Breast epithelium (tissue), 4 donors: ENCODE data around the gene DPH1. TPM values are rescaled to one million over a fixed set of nuclear protein-coding genes. Genes with fewer than 3 reads are reported as not detected.

Experiments
- DNase-seq, 2 donors: peaks; one replicate each; pipeline ENCODE4 v3.0.0-alpha.2; 2019; ENCODE audit warnings: low spot score in 2 of 2
- H3K27ac ChIP-seq, 2 donors: fragments of 200-600 bp; sonication (generic) in 1 of 2; one replicate each; pipeline ENCODE4 v1.5.1; 2016 to 2019; ENCODE audit warnings: mild to moderate bottlenecking in 1 of 2
- H3K27me3 ChIP-seq, 2 donors: fragments of 200-600 bp; sonication (generic) in 1 of 2; one replicate each; pipeline versions ENCODE4 v1.5.1 to v1.6.0; 2017 to 2019; ENCODE audit warnings: control low read depth in 1 of 2, mild to moderate bottlenecking in 1 of 2
- H3K36me3 ChIP-seq: fragments of 200-600 bp; one replicate; pipeline ENCODE4 v1.5.1; 2019
- H3K4me1 ChIP-seq, 2 donors: fragments of 200-600 bp; sonication (generic); one replicate each; pipeline ENCODE4 v1.5.1; 2016 to 2019; ENCODE audit warnings: control low read depth in 1 of 2
- H3K4me3 ChIP-seq, 3 donors: fragments of 200-600 bp; sonication (generic); 1 replicate in 2 of 3; 2 replicates in 1 of 3; pipeline ENCODE4 v1.5.1; 2016 to 2019; ENCODE audit warnings: mild to moderate bottlenecking in 3 of 3, moderate library complexity in 2 of 3
- H3K9me3 ChIP-seq, 2 donors: fragments of 200-600 bp; sonication (generic) in 1 of 2; one replicate each; pipeline ENCODE4 v1.5.1; 2016 to 2019; ENCODE audit warnings: control low read depth in 1 of 2
- POLR2A ChIP-seq: fragments of 450-650 bp; IDR thresholded peaks from one replicate; pipeline ENCODE4 v1.6.1; 2016; ENCODE audit warnings: antibody characterized with exemption, mild to moderate bottlenecking, moderate library complexity
- POLR2AphosphoS5 ChIP-seq, 3 donors: sonication (generic); formaldehyde crosslinking; IDR thresholded peaks; one replicate each; pipeline ENCODE4 v1.6.1; 2017; ENCODE audit warnings: antibody characterized with exemption in 3 of 3
- intact Hi-C: fragments of 100-400 bp; cut with DNase I; formaldehyde crosslinking; loops from one replicate; pipeline ENCODE4 v1.15.1; 2023; ENCODE audit warnings: low total_unique reads
- total RNA-seq, 3 donors: library from RNA; depleted of rRNA; stranded (reverse); fragments of >200 nt; gene quantifications; one replicate each; pipeline ENCODE4 v1.1.0, GENCODE V29; 2016
- TF ChIP-seq, protein P1 (sequence below), 3 donors: fragments of 450-650 bp; IDR thresholded peaks; one replicate each; pipeline ENCODE4 v1.5.1; 2016 to 2017; ENCODE audit warnings: antibody characterized with exemption in 3 of 3, mild to moderate bottlenecking in 3 of 3, moderate library complexity in 3 of 3

The DPH1 gene
- total RNA-seq, 3 donors from 2014 or later: 28.3 to 66.6 (median 55.7) TPM

DNA sequence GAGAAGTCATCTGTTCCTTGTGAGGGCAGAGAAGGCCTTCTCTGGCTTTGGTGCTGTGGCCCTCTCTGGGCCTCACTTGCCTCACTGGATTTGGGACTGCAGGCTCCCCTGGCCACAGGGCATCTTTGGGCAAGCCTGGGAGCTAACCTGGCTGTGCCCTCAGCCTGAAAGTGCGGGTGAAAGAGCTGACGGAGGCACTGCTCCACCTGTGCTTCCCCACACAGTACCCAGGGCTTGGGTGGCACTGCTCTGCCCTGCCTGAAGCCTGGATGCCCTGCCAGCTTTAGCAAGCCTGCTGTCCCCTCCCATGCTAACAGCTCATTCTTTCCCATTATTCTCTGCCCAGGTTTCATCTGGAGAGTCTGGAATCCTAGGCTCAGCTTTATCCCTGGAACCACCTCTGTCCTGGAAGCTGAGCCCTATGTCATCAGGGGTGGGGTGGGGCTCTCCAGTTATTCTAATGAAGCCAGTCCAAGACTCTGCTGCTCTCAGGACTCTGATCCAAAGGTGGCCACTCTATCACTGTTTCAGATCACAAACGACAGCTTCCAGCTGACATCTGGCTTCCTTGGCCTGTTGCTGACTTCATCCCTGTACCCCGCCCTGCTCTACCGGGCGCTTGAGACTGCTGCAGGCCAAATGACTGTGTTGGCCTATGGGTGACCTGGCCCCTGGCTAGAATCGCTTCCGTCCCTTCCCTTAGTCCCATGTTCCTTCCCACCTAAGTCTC lies 54.2 kb downstream of the DPH1 start:
- peak in 1 of 2 donors; percentile 69 for DNase-seq
- H3K27ac ChIP-seq: peak overlapping the region; percentile 94 to 97
- peaks cover 5% of the 10 kb centered on the region for H3K36me3 ChIP-seq
- TF ChIP-seq, protein P1, sequence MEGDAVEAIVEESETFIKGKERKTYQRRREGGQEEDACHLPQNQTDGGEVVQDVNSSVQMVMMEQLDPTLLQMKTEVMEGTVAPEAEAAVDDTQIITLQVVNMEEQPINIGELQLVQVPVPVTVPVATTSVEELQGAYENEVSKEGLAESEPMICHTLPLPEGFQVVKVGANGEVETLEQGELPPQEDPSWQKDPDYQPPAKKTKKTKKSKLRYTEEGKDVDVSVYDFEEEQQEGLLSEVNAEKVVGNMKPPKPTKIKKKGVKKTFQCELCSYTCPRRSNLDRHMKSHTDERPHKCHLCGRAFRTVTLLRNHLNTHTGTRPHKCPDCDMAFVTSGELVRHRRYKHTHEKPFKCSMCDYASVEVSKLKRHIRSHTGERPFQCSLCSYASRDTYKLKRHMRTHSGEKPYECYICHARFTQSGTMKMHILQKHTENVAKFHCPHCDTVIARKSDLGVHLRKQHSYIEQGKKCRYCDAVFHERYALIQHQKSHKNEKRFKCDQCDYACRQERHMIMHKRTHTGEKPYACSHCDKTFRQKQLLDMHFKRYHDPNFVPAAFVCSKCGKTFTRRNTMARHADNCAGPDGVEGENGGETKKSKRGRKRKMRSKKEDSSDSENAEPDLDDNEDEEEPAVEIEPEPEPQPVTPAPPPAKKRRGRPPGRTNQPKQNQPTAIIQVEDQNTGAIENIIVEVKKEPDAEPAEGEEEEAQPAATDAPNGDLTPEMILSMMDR (IDR thresholded peaks at IDR 0.05): no peak
- TF ChIP-seq POLR2A (no peak), POLR2AphosphoS5 (IDR thresholded peaks at IDR 0.05) (peak in 1 of 3 donors; percentile 37)
- peaks cover 23 to 27% of the 10 kb centered on the region in 2 donors for H3K4me1 ChIP-seq
- no peaks in the 10 kb centered on the region for H3K27me3 ChIP-seq
- H3K9me3 ChIP-seq: no peaks in the 10 kb centered on the region
- H3K4me3 ChIP-seq: no peak overlapping the region
- intact Hi-C loops: no loop called here

DNA sequence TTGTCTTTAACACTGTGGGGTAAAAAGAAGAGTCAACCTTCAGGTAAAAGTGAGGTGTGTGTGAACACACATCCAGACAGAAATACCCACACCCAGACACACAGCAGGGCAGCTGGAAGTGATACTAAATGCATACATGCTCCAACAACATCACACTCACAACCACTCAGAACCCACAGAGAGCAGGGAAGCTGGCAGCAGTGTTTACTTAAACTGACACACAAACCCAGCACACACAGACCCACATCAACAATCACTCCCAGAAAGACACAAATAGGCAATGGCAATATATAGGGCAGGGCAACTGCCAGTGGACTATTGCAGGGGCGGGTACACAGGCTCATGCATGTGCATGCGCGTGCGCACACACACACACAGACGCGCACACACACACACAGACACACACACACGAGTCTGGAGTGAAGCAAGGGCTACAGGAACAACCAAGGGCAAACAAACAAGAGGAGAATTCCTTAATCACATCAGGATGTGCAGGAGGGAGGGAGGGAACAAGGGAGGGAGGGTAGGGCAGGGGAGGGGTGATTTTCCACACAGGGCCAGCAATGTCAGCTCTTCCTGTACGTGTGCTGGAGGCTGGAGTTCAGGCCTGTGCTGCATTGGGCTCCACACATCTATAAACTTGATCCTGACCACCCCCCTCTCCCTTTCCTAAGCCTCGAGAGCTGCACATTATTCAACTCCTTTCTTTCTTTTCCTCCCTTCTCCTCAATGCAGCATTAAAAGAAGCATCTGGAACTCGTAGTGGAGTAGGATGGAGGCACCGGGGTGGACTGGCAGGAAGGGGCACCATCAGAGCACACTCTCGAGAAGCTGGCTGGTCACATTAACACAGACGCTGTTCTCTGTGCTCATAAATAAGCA lies 55.1 kb downstream of the DPH1 start:
- intact Hi-C loops: no loop called here
- Histone ChIP-seq H3K36me3 (peaks cover 5% of the 10 kb centered on the region), H3K9me3 (no peaks in the 10 kb centered on the region), H3K27ac (peak overlapping the region; percentile 94 to 97), H3K27me3 (no peaks in the 10 kb centered on the region), H3K4me1 (peaks cover 23 to 27% of the 10 kb centered on the region in 2 donors), H3K4me3 (no peak overlapping the region)
- peak in 1 of 2 donors; percentile 61 for DNase-seq
- TF ChIP-seq POLR2AphosphoS5 (IDR thresholded peaks at IDR 0.05) (peak; percentile 61 to 66 (median 66)), POLR2A (no peak)

DNA sequence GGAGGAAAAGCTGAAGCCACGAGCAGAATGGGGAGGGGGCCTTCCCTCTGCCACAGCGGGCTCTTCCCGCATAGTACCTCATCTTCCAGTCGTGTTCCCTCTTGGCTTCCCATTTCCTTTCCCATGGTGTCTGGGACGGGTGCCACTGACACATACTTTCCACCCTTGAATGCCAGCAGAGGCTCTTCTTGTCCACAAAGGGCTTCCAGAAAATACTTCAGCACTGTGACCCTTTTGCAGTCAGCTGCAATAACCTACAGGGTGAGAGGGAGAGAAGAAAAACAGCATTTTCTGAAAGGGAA lies 55.6 kb downstream of the DPH1 start:
- Histone ChIP-seq H3K27ac (peak overlapping the region; percentile 94 to 97), H3K9me3 (no peaks in the 10 kb centered on the region), H3K4me1 (peaks cover 23 to 28% of the 10 kb centered on the region in 2 donors), H3K4me3 (no peak overlapping the region), H3K36me3 (peaks cover 5% of the 10 kb centered on the region), H3K27me3 (no peaks in the 10 kb centered on the region)
- intact Hi-C loops: no loop called here
- DNase-seq: no peak
- TF ChIP-seq, protein P1 (IDR thresholded peaks at IDR 0.05): no peak
- TF ChIP-seq POLR2AphosphoS5 (IDR thresholded peaks at IDR 0.05): peak in 2 of 3 donors; percentile 28 to 52

DNA sequence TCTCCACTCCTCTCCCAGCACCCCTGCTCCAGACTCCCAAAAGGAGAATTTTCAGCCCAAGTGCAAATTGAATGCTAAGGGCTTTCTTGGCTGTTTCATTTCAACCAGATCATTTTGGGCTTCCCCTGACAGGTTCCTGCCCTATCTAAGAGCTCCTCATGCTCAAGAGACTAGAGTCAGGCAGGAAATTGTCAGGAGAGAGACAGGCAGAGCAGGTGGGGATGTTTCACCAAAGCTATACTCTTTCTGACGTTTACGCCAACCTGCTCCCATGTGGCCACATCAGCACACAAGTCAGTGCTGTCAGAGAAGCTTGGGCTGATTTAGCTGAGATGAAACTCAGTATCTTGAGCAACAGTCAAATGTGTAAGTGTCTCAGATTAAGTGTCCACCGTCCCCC lies 56.4 kb downstream of the DPH1 start:
- DNase-seq: no peak
- peaks cover 23 to 32% of the 10 kb centered on the region in 2 donors for H3K4me1 ChIP-seq
- H3K4me3 ChIP-seq: no peak overlapping the region
- TF ChIP-seq POLR2A: no peak
- TF ChIP-seq POLR2AphosphoS5 (IDR thresholded peaks at IDR 0.05): no peak
- TF ChIP-seq, protein P1 (IDR thresholded peaks at IDR 0.05): no peak
- peaks cover under 1% of the 10 kb centered on the region for H3K36me3 ChIP-seq
- no peaks in the 10 kb centered on the region for H3K27me3 ChIP-seq
- peak overlapping the region; percentile 94 to 97 for H3K27ac ChIP-seq
- no peaks in the 10 kb centered on the region for H3K9me3 ChIP-seq
- intact Hi-C loops: no loop called here

DNA sequence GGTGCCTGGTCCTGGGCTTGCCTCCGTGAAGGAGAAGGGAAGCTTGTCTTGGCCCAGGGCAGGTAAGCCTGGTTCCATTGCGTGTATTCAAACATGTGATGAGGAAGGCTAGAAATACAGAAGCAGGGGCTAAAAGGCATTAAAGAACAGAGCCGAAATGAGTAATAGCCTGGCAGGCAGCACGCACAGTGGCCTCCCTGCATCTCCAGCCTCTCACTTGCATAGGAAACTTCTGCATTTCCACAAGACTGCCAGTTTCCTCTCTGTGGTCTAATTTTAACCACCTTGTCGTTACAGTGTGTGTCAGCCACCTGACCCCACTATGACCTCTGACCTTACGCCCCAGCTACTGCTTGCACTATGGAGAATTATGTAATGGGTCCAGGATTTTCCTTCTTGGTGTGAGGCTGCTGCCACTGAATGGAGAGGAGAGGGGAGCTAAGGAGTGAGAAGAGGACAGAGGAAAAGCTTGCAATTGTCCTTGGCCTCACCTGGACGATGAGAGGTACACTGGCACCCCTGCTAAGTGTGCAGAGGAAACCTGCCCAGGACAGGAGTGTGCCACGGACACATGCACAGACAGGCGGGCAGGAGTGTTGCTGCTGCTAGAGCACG lies 57.8 kb downstream of the DPH1 start:
- H3K27ac ChIP-seq: peak overlapping the region; percentile 88 to 97
- H3K4me1 ChIP-seq: peaks cover 23 to 32% of the 10 kb centered on the region in 2 donors
- intact Hi-C loops: no loop called here
- no peaks in the 10 kb centered on the region for H3K36me3 ChIP-seq
- no peaks in the 10 kb centered on the region for H3K27me3 ChIP-seq
- DNase-seq: no peak
- H3K9me3 ChIP-seq: no peaks in the 10 kb centered on the region
- no peak overlapping the region for H3K4me3 ChIP-seq
- peak in 1 of 3 donors; percentile 43 for TF ChIP-seq POLR2AphosphoS5 (IDR thresholded peaks at IDR 0.05)
- TF ChIP-seq POLR2A: no peak
